Measurements from ENCODE around the gene BNIP5. TPM values are rescaled to one million over a fixed set of nuclear protein-coding genes. Genes with fewer than 3 reads are reported as not detected.
A peak's percentile ranks its signal among the peaks of the same experiment; 100 is the strongest.

Gene BNIP5
- total RNA-seq, 1 donor from 2014 or later = not detected

- no peak for ATAC-seq (ENCODE audit: poor library complexity)
- no peak for DNase-seq
- intact Hi-C loops (cut with DNase I) = no loop called here
Observed at GRCh38 chr6:36285187-36285671, 51.5 kb downstream of the BNIP5 start.

DNA sequence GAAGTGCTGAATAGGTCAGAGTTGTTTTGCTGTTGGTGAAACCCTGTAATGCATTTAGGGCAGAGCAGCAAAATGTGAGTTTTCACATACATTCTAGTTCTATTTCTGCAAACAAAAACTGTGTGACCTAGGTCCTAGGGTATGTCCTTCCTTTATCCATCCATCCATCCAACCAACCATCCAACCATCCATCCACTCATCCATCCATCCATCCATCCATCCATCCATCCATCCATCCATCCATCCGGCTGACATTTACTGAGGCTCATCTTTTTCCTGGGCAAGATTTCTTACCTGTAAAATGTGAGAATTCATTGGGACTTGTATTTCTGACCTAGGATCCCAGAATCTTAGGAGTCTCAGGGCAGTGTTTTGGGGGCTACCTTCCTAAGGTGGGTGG, 52.3 kb downstream of the BNIP5 start:
- no peak for DNase-seq
- intact Hi-C loops (cut with DNase I) = no loop called here
- ATAC-seq (ENCODE audit: poor library complexity) = no peak

- DNase-seq (no peak), ATAC-seq (ENCODE audit: poor library complexity) (no peak)
- intact Hi-C loops (cut with DNase I) = no loop called here
Observed at GRCh38 chr6:36283608-36284007, 53.1 kb downstream of the BNIP5 start.

DNA sequence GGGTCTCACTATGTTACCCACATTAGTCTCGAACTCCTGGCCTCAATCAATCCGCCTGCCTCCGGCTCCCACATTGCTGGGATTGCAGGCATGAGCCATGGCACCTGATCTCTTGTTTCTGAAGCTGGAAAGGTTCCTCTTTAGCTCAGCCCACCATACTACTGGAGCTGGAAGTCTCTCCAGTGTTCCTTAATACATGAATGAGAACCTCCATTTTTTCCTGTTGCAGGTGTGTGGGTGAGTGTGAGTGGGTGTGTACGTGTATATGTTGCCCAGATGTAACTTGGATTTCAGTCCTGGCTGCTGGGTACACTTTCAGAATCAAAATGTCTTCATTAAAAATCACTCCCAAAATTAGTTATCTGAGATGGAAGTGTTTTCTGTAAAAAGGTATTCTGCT, 55.7 kb downstream of the BNIP5 start:
- DNase-seq (no peak), ATAC-seq (ENCODE audit: poor library complexity) (no peak)
- intact Hi-C loops (cut with DNase I) = no loop called here

GRCh38 chr6:36280467-36280866, 56.2 kb downstream of the BNIP5 start:
- ATAC-seq (ENCODE audit: poor library complexity) (no peak), DNase-seq (no peak)
- intact Hi-C loops (cut with DNase I) = no loop called here

GRCh38 chr6:36277946-36278470, 58.7 kb downstream of the BNIP5 start:
- no peak for DNase-seq
- intact Hi-C loops (cut with DNase I) = no loop called here
- no peak for ATAC-seq (ENCODE audit: poor library complexity)

DNA sequence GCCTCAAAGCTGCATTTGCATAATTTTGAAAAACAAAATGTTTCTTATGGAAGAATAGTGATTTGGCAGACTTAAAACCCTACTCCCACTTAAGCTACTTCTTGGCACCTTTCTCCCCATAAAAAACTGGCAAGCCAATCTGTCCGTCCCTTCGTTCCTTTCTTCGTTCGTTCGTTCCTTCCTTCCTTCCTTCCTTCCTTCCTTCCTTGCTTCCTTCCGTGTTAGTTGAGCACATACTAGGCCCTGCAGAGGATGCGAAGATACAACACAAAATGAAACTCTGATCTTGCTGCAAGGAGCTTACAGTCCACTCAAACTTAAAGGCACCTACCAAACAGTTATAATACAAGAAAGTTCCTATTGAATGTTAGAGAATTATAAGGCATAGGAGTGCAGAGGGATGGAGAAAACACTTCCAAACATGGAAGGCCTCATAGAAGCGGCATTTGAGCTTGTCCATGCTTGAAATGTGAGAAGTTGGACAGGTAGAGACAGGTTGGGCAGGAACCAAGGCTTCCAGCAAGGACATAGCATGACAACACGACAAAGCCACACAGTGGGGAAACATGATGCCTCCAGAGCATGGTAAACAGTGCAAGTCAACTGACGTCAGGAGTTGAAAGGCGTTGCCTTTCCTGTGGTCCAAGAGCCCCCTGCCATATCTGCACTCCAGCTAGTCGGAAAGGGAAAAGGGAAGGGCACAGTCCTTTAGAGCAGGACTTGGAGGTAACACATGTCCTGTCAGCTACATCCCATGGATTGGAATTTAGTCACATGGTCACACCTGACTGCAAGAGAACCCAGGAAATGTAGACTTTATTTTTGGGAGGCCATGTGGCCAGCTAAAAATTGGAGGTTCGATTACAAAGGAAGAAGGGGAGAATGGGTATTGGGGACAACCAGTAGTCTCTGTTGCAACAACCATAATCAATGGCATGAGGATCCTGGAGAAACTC, 59.8 kb downstream of the BNIP5 start:
- ATAC-seq (ENCODE audit: poor library complexity) (no peak), DNase-seq (no peak)
- intact Hi-C loops (cut with DNase I) = no loop called here

- DNase-seq (no peak), ATAC-seq (ENCODE audit: poor library complexity) (no peak)
- intact Hi-C loops (cut with DNase I) = no loop called here
Observed at GRCh38 chr6:36273802-36274514, 62.7 kb downstream of the BNIP5 start.

DNA sequence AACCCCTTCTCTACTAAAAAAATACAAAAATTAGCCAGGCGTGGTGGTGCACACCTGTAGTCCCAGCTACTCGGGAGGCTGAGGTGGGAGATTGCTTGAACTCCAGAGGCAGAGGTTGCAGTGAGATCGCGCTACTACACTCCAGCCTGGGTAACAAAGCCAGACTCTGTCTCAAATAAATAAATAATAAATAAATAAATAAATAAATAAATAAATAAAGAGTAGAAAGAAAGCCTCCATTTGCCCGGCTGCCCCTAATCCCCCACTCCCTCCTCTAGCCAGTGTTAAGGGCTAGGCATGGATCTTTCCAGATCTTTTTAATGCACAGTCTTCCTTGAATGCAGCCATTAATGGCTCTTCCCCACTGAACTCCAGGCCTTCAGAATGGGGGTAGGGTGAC, 63.6 kb downstream of the BNIP5 start:
- DNase-seq (no peak), ATAC-seq (ENCODE audit: poor library complexity) (no peak)
- intact Hi-C loops (cut with DNase I) = no loop called here

DNA sequence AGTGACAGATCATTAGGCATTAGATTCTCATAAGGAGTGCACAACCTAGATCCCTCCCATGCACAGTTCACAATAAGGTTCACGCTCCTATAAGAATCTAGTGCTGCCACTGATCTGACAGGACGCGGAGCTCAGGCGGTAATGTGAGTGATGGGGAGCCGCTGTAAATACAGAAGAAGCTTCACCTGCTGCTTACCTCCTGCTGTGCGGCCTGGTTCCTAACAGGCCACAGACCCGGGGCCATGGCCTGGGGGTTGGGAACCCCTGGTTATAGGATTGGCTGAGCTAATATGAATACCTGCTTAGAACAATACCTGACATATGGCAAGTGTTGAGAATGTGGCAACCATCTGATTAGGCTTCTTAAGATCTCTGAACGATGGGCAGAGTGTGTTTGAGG, 64.5 kb downstream of the BNIP5 start:
- no peak for ATAC-seq (ENCODE audit: poor library complexity)
- intact Hi-C loops (cut with DNase I) = no loop called here

DNA sequence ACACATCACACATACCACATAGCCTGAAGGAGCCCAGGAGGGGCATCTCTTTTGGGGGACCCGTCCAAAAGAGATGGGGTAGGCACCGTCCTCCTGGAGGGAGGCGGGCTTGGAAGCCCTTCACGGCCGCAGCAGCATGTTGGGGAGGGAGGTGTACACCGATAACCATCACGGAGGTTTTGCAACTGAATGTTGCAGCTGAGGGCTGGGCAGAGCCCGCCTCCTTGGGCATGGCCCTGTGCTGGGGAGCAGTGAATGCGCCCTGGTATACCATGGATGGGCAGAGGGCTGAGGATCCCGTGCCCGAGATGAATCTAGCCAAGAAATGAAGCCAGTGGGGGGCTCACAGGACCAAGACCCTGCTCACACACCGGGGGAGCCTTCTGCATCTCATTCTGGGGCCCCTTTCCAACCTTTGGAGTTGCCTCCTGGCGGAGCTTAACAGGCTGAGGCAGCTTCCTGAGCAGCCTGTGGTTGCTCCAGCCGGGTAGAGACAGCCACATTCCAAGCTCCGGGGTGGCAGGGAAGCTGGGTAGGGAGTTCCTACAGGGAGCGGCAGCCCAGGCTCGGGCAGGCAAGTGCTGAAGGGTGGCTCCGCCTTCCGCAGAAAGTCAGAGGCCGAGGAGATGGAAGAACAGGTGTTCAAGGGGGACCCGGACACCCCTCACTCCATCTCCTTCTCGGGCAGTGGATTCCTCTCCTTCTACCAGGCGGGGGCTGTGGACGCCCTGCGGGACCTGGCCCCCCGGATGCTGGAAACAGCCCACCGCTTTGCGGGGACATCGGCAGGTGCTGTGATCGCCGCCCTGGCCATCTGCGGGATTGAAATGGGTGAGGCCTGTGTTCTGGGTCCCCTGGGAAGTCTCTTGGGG, 66.6 kb downstream of the BNIP5 start, which contains the start of gene PNPLA1:
Gene PNPLA1, plus strand, starts transcription at position 227 of the 872 bp plus-strand sequence. Its CDS starts 400 bp downstream, at position 627.
- no peak for DNase-seq
- intact Hi-C loops (cut with DNase I) = no loop called here
- ATAC-seq (ENCODE audit: poor library complexity) = no peak

More for the DNA sequence above, 64.5 kb downstream of the BNIP5 start:
- no peak for DNase-seq

DNA sequence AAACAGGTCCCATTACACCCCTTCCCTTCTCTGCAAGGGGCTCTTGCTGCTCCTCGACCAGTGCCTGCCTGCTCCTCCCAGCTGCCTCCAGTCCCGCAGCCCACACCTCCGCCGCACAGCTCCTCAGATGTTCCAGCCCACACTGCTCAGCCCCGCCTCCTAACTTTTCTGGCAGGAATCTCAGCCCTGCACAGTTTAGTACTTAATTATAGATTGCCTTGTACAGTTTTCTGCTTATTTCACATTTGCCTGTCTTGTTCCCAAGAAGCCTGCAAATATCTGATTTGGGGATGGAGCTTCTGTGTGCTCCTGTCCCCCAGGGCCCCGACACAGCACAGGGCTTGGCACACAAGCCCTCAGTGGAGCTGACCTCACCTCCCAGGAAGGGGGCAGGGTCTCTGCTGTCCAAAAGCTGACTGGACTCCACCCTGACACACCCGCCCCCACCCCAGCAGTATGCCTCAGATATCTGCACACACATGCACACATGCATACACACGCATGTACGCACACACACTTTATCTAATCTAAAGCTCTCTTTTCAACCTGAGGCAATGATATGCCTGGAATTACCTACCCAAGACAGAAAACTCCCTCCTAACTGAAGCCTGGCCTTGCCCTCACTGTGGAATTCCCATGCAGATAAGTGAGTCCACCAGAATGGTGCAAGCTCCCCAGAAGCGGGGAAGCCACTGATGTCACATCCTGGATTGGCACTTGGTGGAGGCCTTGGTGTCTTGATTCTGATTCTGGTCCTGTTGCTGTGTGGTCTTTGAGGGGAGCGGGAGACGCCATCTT, 68.0 kb downstream of the BNIP5 start:
- ATAC-seq (ENCODE audit: poor library complexity) (peak; percentile 48), DNase-seq (no peak)

GRCh38 chr6:36267731-36268477, 68.8 kb downstream of the BNIP5 start:
- intact Hi-C loops (cut with DNase I) = no loop called here
- ATAC-seq (ENCODE audit: poor library complexity) = no peak

More for the DNA sequence above, 68.0 kb downstream of the BNIP5 start:
- intact Hi-C loops (cut with DNase I) = no loop called here

GRCh38 chr6:36266913-36267644, 69.6 kb downstream of the BNIP5 start:
- no peak for ATAC-seq (ENCODE audit: poor library complexity)
- intact Hi-C loops (cut with DNase I) = no loop called here

More at GRCh38 chr6:36267731-36268477, 68.8 kb downstream of the BNIP5 start:
- DNase-seq = no peak

More at GRCh38 chr6:36266913-36267644, 69.6 kb downstream of the BNIP5 start:
- DNase-seq = no peak
